Body of pancreas (tissue), 4 donors: ENCODE data around the gene EEF1AKMT3. TPM values are rescaled to one million over a fixed set of nuclear protein-coding genes. Genes with fewer than 3 reads are reported as not detected.

Experiments
- ATAC-seq: fragments of 150-250 bp; one replicate; pipeline ENCODE4 v1.9.1; 2016
- DNase-seq, 4 donors: peaks; one replicate each; pipeline ENCODE4 v3.0.0-alpha.2; 2019
- H3K27ac ChIP-seq, 4 donors: fragments of 200-600 bp; sonication (generic); 1 replicate in 3 of 4; 2 replicates in 1 of 4; pipeline versions ENCODE4 v1.5.1 to v1.6.1; 2016 to 2019; ENCODE audit warnings: mild to moderate bottlenecking in 1 of 4, mixed read lengths in 1 of 4, moderate library complexity in 1 of 4
- H3K27me3 ChIP-seq, 2 donors: fragments of 200-600 bp; sonication (generic); one replicate each; pipeline ENCODE4 v1.6.0; 2016; ENCODE audit warnings: mild to moderate bottlenecking in 1 of 2
- H3K36me3 ChIP-seq, 2 donors: fragments of 200-600 bp; sonication (generic); replicated peaks in 1 of 2; 2 replicates each; pipeline ENCODE4 v1.5.1; 2016; ENCODE audit warnings: low read depth in 2 of 2; ENCODE audit not compliant: insufficient read depth in 1 of 2
- H3K4me1 ChIP-seq: fragments of 200-600 bp; sonication (generic); one replicate; pipeline ENCODE4 v1.6.0; 2016
- H3K4me3 ChIP-seq, 2 donors: fragments of 200-600 bp; sonication (generic); 1 replicate in 1 of 2; 2 replicates in 1 of 2; pipeline ENCODE4 v1.5.1; 2016 to 2019
- H3K9me3 ChIP-seq, 3 donors: fragments of 200-600 bp; sonication (generic); 1 replicate in 2 of 3; 2 replicates in 1 of 3; pipeline ENCODE4 v1.5.1; 2016
- POLR2A ChIP-seq, 3 donors: fragments of 450-650 bp; IDR thresholded peaks; one replicate each; pipeline ENCODE4 v1.6.1; 2016; ENCODE audit warnings: antibody characterized with exemption in 3 of 3, mild to moderate bottlenecking in 2 of 3
- WGBS, 2 donors: methylation state at CpG; one replicate each; pipeline ENCODE4 v1.1.5; 2017; 5-methylcytosine and 5-hydroxymethylcytosine counted together
- intact Hi-C: fragments of 100-400 bp; cut with DNase I; formaldehyde crosslinking; loops from one replicate; pipeline ENCODE4 v1.15.1; 2023
- total RNA-seq, 2 donors: library from RNA; depleted of rRNA; stranded (reverse); fragments of >200 nt; gene quantifications; one replicate each; pipeline ENCODE4 v1.1.0, GENCODE V29; 2016
- TF ChIP-seq, protein P1 (sequence below), 7 experiments: fragments of 450-650 bp in 4 of 7; fragments of 200-600 bp in 3 of 7; sonication (generic) in 3 of 7; IDR thresholded peaks; one replicate each; pipeline ENCODE4 v1.5.1; 2016 to 2019; ENCODE audit warnings: antibody characterized with exemption in 7 of 7

Gene EEF1AKMT3
- total RNA-seq, 2 donors from 2014 or later: 11.2 to 15.0 TPM

DNA sequence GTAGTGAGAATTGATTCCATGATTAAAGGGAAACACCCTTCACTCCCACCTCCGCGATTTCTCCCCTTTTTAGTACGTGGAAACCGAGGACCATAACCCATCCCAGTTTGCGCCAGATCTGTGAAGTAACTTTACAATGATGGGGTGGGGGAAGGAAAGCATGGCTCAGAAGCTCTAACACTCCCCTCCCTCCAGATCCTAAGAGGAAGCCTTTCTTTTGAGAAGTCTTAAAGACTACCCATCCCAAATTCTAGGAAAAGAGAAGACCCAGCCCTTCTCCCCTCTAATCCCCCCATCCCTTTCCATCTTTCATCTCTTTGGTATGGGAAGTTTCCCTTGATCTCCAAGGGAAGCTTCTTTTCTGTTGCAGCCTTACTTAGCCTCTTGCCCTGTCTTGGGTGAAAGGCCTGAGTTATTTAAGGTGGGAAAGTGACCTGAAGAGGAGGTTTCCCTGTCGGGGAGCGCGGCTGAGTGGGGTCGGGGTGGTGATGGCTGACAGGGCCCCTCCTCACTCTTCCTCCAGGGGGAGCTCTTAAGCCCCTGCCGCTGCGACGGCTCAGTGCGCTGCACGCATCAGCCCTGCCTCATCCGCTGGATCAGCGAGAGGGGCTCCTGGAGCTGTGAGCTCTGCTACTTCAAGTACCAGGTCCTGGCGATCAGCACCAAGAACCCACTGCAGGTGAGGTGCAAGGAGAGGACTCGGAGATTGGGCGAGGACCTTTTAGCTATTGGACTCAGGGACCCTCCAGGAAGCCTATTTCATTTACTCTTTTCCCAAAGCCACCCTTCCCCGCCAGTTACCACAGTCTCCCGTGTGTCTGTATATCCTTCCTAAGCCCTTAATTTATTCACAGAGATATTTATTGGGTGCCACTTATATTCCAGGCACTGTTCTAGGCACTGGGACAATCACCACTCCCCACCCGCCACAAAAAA lies 15.7 kb upstream of the EEF1AKMT3 start:
- ATAC-seq (no peak), DNase-seq (peak in 3 of 4 donors; percentile 43 to 54 (median 54))
- Histone ChIP-seq H3K27me3 (no peaks in the 10 kb centered on the region), H3K9me3 (no peaks in the 10 kb centered on the region), H3K4me3 (no peak overlapping the region), H3K4me1 (peaks cover 25% of the 10 kb centered on the region), H3K27ac (peak overlapping the region in 1 of 4 donors; percentile 89), H3K36me3 (no peaks in the 10 kb centered on the region)
- intact Hi-C loops: no loop called here
- TF ChIP-seq, protein P1, sequence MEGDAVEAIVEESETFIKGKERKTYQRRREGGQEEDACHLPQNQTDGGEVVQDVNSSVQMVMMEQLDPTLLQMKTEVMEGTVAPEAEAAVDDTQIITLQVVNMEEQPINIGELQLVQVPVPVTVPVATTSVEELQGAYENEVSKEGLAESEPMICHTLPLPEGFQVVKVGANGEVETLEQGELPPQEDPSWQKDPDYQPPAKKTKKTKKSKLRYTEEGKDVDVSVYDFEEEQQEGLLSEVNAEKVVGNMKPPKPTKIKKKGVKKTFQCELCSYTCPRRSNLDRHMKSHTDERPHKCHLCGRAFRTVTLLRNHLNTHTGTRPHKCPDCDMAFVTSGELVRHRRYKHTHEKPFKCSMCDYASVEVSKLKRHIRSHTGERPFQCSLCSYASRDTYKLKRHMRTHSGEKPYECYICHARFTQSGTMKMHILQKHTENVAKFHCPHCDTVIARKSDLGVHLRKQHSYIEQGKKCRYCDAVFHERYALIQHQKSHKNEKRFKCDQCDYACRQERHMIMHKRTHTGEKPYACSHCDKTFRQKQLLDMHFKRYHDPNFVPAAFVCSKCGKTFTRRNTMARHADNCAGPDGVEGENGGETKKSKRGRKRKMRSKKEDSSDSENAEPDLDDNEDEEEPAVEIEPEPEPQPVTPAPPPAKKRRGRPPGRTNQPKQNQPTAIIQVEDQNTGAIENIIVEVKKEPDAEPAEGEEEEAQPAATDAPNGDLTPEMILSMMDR (IDR thresholded peaks at IDR 0.05): peak; percentile 33 to 60 (median 58)
- no peak for TF ChIP-seq POLR2A (IDR thresholded peaks at IDR 0.05)
- WGBS, 2 donors: 38 to 40% methylated on average over 16 to 22 of the region's 22 CpGs

DNA sequence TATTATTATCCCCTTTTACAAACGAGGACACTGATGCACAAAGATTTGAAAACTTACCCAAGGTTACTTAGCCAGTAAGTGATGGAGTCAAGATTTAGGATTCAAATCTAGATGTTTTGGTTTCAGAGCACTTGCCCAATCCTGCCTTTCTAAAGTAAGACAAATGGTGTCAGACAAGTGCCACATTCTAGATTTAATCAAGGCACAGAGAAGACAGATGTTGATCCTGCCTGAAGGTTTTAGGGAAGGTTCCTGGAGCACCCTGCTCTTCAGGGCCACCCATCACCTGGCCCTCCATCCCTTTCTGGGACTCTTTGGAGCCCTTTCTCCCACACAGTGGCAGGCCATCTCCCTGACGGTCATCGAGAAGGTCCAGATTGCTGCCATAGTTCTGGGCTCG lies 14.6 kb upstream of the EEF1AKMT3 start:
- Histone ChIP-seq H3K4me3 (no peak overlapping the region), H3K27ac (no peak overlapping the region), H3K9me3 (no peaks in the 10 kb centered on the region), H3K36me3 (no peaks in the 10 kb centered on the region), H3K4me1 (peaks cover 21% of the 10 kb centered on the region), H3K27me3 (no peaks in the 10 kb centered on the region)
- 86 to 88% methylated on average over 4 of the region's 4 CpGs for WGBS, 2 donors
- intact Hi-C loops: no loop called here
- TF ChIP-seq, protein P1 (IDR thresholded peaks at IDR 0.05): no peak
- no peak for TF ChIP-seq POLR2A (IDR thresholded peaks at IDR 0.05)
- no peak for ATAC-seq
- DNase-seq: no peak

GRCh38 chr12:57758552-57759359 lies 13.7 kb upstream of the EEF1AKMT3 start:
- Histone ChIP-seq H3K27ac (no peak overlapping the region), H3K9me3 (no peaks in the 10 kb centered on the region), H3K36me3 (no peaks in the 10 kb centered on the region), H3K27me3 (no peaks in the 10 kb centered on the region), H3K4me3 (no peak overlapping the region), H3K4me1 (peaks cover 18% of the 10 kb centered on the region)
- intact Hi-C loops: no loop called here
- WGBS, 2 donors: 88 to 92% methylated on average over 16 to 25 of the region's 25 CpGs
- no peak for TF ChIP-seq POLR2A (IDR thresholded peaks at IDR 0.05)
- TF ChIP-seq, protein P1 (IDR thresholded peaks at IDR 0.05): no peak
- ATAC-seq (no peak), DNase-seq (no peak)

DNA sequence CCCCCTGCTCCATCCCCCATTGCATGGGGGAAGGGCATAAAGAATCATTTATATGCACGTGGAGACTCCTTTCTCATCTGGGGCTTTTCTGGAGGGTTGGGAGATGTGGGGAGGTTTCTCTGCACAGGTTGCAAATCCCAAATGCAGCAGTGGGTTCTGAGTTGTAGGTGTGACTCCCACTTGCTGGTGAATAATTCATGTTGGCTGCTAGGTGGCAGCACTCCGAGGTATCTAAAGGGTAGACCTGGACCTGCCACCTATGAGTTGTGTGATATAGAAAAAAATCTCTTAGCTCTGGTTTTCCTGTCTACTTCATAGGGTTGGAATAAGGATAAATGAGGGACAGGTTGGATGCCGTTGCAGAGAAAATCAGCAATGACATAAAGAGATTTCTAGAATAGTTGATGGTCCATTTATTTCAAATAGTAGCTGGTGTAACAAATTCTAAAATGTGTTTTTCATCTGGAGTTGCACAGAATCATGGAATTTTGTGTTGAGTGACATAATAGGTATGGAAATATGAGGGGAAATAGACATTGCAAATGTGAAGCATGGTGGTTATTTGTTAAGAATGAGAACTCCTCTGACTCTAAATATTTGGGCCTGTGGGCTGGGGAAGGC lies 12.9 kb upstream of the EEF1AKMT3 start:
- 17 to 29% methylated on average over 3 of the region's 3 CpGs for WGBS, 2 donors
- TF ChIP-seq POLR2A (IDR thresholded peaks at IDR 0.05): no peak
- TF ChIP-seq, protein P1 (IDR thresholded peaks at IDR 0.05): peak; percentile 33 to 60 (median 49)
- ATAC-seq (peak; percentile 37), DNase-seq (peak; percentile 57 to 63 (median 58))
- Histone ChIP-seq H3K27ac (no peak overlapping the region), H3K27me3 (no peaks in the 10 kb centered on the region), H3K4me3 (no peak overlapping the region), H3K9me3 (no peaks in the 10 kb centered on the region), H3K4me1 (peaks cover 20% of the 10 kb centered on the region), H3K36me3 (no peaks in the 10 kb centered on the region)
- intact Hi-C loops: no loop called here
